VCaP (cell line): ENCODE data around the gene RAB3GAP2.
"Not testable (repeated sequence)": the region's sequence is repeated elsewhere in the genome, so short reads cannot be mapped to it uniquely, and the experiment has no call there.

ENCODE experiments used
- H3K27ac ChIP-seq: fragments of 450-650 bp; 2 replicates; pipeline ENCODE4 v1.5.1; 2017
- TF ChIP-seq, protein P1 (sequence below): fragments of 450-650 bp; conservative IDR thresholded peaks from 2 replicates; pipeline ENCODE4 v1.5.1; 2017; ENCODE audit warnings: mild to moderate bottlenecking, moderate library complexity

RAB3GAP2 gene

DNA sequence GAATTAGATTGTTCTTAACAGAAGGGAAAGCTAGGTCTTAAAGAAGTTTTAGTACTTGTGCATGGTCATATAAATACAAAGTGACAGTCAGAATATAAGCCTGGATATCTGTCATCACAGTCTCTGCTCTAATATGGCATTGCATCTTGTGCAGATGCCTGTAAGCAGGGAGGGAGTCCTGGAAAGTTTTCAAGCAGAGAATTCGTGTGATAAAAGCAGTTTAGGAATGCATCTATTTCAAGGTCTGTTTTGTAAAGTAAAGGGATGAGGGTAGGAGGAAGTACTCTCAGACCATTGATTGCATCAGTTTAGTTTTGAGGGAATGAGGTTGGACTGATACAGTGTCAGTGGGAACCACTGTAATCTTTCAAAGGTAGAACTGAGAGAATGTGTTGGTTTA, 147.7 kb downstream of the RAB3GAP2 start:
- TF ChIP-seq, protein P1, sequence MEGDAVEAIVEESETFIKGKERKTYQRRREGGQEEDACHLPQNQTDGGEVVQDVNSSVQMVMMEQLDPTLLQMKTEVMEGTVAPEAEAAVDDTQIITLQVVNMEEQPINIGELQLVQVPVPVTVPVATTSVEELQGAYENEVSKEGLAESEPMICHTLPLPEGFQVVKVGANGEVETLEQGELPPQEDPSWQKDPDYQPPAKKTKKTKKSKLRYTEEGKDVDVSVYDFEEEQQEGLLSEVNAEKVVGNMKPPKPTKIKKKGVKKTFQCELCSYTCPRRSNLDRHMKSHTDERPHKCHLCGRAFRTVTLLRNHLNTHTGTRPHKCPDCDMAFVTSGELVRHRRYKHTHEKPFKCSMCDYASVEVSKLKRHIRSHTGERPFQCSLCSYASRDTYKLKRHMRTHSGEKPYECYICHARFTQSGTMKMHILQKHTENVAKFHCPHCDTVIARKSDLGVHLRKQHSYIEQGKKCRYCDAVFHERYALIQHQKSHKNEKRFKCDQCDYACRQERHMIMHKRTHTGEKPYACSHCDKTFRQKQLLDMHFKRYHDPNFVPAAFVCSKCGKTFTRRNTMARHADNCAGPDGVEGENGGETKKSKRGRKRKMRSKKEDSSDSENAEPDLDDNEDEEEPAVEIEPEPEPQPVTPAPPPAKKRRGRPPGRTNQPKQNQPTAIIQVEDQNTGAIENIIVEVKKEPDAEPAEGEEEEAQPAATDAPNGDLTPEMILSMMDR, result no peak
- no peak overlapping the region for H3K27ac ChIP-seq

DNA sequence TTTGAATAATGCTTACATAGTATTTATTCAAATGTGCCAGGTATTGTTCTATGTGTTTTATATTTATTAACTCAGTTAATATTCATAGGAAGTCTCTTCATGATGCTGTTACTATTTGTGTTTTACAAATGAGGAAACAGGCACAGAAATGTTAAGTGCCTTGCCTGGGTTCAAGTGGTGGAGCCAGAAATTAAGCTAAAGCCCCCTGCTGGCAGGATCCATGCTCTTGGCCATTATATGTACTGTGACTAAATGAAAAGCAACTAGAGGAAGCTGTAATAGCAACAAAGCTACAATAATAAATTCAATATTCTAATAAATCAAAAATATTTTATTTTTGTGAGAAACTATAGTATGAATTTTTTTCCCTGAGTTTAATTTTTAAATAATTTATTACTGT, 148.4 kb downstream of the RAB3GAP2 start:
- TF ChIP-seq, protein P1, result peak; percentile 62
- H3K27ac ChIP-seq, result no peak overlapping the region

DNA sequence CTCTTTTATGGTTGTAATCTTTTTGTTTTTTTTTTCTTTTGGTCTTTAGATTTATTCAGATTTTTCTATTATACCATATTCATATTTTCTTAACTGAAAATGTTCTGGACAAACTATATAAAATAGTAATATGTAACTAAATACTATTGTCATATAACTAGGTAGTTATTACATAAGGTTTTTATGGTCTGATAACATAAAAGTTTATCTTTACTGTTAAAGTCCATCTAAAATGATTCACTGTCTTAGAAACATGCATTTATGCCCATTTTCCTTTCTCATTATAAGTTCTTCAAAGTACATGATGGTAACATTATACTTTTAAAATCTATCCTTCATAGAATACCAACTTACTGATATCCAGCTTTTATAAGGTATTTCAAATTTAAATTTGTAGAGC, 149.2 kb downstream of the RAB3GAP2 start:
- no peak overlapping the region for H3K27ac ChIP-seq
- TF ChIP-seq, protein P1, result no peak

DNA sequence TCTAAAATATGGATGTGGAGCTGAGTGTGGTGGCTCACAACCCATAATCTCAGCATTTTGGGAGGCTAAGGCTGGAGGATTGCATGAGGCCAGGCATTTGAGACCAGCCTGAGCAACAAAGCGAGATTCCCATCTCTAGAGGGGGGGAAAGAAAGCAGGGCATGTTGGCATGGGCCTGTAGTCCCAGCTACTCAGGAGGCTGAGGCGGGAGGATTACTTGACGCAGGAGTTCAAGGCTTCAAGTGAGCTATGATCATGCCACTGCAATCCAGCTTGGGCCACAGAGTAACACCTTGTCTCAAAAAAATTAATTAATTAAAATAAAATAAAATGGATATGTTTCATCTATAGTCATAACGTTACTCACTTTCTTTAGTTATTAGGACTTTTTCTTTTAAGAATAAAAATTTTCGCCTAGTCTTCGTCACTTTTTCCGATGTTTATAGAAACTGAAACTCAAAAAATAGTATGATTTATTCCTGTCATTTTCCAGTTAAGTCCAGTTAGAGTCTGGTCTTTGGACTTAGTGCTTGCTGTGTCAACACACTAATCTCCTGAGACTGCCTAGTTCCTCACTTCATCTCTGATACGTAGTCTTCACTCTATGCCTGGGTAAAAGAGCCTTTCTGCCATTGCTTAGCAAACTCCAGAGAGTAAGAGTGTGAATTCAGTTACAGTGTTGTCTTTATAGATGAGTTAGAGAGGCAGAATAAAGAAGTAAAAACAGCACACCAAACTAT, 150.3 kb downstream of the RAB3GAP2 start:
- no peak overlapping the region for H3K27ac ChIP-seq
- TF ChIP-seq, protein P1, result no peak

DNA sequence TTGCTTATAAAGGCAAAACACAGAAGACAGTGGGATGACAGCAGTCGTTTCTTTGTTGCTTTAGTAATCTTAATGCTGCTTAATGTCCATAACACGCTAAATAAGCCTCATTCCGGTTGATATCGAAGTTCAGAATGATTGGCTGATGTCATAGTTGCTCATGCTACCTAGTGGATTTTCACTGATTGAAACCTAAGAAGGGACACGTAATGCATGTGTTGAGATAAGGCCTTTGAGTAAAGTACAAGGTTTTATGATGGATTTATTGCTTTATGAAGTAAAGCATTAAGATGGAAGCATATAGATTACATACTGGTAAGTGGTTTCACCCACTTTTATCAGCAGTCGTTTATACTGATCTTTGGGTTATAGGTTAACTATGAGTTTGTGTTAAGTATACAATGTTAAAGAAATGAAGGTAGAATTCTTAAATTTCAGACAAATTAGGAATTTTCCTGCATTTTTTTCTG, 153.2 kb downstream of the RAB3GAP2 start:
- TF ChIP-seq, protein P1, result no peak
- H3K27ac ChIP-seq, result no peak overlapping the region

DNA sequence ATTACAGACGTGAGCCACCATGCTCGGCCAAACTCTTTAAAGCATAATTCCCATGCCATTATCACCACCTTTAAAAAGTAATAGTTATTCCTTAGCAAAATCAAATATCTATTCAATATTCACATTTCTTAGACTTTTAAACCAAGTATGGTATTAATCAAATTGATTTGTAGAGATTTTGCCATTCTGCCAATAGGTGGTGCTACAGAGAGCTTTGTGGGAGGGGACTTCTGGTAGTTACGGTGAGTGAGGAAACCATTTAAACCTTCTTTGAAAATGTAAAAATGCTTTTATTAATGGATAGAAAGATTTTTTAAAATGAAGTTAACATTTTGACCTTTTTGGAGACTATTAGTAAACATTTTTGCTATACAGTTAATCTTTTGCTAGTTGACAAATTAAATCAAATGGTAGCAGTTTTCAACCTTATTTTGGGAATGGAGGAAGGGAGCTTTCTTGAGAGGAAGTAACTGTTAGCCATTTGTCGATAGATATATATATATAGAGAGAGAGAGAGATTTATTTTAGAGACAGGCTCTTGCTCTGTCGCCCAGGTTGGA, 159.0 kb downstream of the RAB3GAP2 start:
- TF ChIP-seq, protein P1, result peak; percentile 65
- H3K27ac ChIP-seq, result no peak overlapping the region

DNA sequence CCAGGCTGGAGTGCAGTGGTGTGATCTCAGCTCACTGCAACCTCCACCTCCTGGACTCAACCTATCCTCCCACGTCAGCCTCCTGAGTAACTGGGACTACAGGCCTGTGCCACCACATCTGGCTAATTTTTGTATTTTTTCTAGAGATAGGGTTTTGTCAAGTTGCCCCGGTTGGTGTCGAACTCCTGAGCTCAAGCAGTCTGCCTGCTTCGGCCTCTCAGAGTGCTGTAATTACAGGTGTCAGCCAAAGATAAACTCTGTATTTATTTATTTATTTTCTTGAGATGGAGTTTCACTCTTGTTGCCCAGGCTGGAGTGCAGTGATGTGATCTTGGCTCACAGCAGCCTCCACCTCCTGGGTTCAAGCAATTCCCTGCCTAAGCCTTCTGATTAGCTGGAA, 159.7 kb downstream of the RAB3GAP2 start:
- H3K27ac ChIP-seq, result not testable (repeated sequence)

DNA sequence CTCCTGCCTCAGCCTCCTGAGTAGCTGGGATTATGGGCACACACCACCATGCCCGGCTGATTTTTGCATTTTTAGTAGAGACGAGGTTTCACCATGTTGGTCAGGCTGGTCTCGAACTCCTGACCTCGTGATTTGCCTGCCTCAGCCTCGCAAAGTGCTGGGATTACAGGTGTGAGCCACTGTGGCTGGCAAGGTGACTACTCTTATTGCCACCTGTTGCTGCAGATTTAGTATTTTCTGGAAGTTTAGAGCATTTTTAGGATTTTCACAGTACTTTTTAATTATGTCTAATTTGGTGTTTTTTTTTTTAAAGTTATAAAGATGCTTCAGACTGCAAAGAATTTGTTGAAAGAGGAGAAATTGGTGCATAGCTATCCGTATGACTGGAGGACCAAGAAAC, 161.8 kb downstream of the RAB3GAP2 start:
- H3K27ac ChIP-seq, result not testable (repeated sequence)
